Measurements from ENCODE around the gene GIGYF1. TPM values are rescaled to one million over a fixed set of nuclear protein-coding genes. Genes with fewer than 3 reads are reported as not detected.

Gene GIGYF1, protein sequence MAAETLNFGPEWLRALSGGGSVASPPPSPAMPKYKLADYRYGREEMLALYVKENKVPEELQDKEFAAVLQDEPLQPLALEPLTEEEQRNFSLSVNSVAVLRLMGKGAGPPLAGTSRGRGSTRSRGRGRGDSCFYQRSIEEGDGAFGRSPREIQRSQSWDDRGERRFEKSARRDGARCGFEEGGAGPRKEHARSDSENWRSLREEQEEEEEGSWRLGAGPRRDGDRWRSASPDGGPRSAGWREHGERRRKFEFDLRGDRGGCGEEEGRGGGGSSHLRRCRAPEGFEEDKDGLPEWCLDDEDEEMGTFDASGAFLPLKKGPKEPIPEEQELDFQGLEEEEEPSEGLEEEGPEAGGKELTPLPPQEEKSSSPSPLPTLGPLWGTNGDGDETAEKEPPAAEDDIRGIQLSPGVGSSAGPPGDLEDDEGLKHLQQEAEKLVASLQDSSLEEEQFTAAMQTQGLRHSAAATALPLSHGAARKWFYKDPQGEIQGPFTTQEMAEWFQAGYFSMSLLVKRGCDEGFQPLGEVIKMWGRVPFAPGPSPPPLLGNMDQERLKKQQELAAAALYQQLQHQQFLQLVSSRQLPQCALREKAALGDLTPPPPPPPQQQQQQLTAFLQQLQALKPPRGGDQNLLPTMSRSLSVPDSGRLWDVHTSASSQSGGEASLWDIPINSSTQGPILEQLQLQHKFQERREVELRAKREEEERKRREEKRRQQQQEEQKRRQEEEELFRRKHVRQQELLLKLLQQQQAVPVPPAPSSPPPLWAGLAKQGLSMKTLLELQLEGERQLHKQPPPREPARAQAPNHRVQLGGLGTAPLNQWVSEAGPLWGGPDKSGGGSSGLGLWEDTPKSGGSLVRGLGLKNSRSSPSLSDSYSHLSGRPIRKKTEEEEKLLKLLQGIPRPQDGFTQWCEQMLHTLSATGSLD (N-terminal part only)
- polyA plus RNA-seq (2011; rRNA removed) (5.7 and 7.6 TPM in 2 replicates), polyA minus RNA-seq (2011; rRNA and poly(A)+ RNA removed) (5.5 and 5.6 TPM in 2 replicates)

DNA sequence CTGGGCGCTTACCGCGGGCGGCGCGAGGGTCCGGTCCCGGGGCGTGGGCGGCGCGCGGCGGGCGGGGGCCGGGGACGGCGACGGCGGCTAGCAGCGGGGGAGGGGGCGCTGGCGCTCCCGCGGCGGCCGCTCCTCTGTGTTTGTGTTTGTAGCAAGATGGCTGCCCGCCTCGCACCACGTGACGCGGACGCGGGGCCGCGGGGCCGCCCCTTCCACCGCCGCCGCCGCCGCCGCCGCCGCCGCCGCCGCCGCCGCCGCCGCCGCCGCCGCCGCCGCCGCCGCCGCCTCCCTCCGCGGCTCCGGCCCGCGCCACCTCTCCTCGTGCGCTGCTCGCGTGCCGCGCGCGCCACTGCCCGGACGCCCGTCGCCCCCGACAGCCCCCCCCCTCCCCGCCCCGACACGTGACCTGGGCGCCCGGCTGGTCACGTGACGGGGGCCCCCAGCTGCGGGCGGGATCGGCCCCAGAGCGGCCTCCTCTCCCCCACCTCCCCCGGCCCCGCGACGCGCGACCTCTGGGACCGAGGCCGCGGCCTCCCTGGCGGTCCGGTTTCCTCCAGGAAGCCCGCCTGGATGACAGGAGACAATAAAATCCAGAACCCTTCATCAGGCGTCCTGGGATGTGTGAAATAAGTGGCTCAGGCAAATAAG is at the start of gene GIGYF1:
TSS of gene GIGYF1 (minus strand) at position 153 of the 648 bp plus-strand sequence. CDS start 6,012 bp downstream, outside the sequence.
- no peak for DNase-seq (ENCODE audit: low read depth)

DNA sequence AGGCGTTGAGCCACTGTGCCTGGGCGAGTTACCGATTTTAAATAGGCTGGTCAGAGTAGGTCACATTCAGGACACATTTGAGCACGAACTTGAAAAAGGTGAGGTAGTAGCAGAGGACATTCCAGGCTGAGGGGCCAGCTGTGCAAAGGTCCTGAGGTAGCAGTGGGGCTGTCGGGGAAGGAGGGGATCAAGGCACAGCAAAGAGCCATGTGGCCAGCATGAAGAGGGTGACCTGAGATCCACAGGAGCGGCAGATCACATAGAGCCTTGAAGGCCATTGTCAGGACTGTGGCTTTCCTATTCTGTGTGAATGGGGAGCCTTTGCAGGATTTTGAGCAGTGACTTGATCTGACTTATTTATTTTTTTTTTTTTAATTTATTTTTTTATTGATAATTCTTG is 45.9 kb upstream of the GIGYF1 start:
- POLR2A ChIA-PET: no interaction called here
- TF ChIP-seq, protein P1, sequence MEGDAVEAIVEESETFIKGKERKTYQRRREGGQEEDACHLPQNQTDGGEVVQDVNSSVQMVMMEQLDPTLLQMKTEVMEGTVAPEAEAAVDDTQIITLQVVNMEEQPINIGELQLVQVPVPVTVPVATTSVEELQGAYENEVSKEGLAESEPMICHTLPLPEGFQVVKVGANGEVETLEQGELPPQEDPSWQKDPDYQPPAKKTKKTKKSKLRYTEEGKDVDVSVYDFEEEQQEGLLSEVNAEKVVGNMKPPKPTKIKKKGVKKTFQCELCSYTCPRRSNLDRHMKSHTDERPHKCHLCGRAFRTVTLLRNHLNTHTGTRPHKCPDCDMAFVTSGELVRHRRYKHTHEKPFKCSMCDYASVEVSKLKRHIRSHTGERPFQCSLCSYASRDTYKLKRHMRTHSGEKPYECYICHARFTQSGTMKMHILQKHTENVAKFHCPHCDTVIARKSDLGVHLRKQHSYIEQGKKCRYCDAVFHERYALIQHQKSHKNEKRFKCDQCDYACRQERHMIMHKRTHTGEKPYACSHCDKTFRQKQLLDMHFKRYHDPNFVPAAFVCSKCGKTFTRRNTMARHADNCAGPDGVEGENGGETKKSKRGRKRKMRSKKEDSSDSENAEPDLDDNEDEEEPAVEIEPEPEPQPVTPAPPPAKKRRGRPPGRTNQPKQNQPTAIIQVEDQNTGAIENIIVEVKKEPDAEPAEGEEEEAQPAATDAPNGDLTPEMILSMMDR (IDR thresholded peaks at IDR 0.05; ENCODE audit: insufficient read depth, low read depth, low read length): no peak
- H3K36me3 ChIP-seq (ENCODE audit: control insufficient read depth, insufficient read depth, low read length): no peaks in the 10 kb centered on the region
- 0 out of 2 replicates have a peak, but pooled peaks cover 2% of the 10 kb centered on the region for H3K27me3 ChIP-seq (ENCODE audit: control insufficient read depth, insufficient read depth, low read length)
- CTCF ChIA-PET: no interaction called here
- H3K4me3 ChIP-seq (ENCODE audit: low read depth, low read length): no peak overlapping the region
- no peak for DNase-seq (ENCODE audit: low read depth)

More for the DNA sequence above, at the start of gene GIGYF1:
- TF ChIP-seq, protein P1 (IDR thresholded peaks at IDR 0.05; ENCODE audit: insufficient read depth, low read depth, low read length): no peak
- CTCF ChIA-PET: interaction anchor here (5.7 to 10.3 kb wide), 4 partner anchors 11 to 132 kb away, joined by 42 to 162 read pairs (median 97); partner anchors contain the start of genes FBXO24, LRCH4 and POP7
- Histone ChIP-seq H3K27me3 (ENCODE audit: control insufficient read depth, insufficient read depth, low read length) (no peaks in the 10 kb centered on the region; the same call in 1 of the 2 replicates), H3K36me3 (ENCODE audit: control insufficient read depth, insufficient read depth, low read length) (peaks cover 3% of the 10 kb centered on the region), H3K4me3 (ENCODE audit: low read depth, low read length) (peak within 1 kb of the TSS; percentile 74)
- POLR2A ChIA-PET: no interaction called here

DNA sequence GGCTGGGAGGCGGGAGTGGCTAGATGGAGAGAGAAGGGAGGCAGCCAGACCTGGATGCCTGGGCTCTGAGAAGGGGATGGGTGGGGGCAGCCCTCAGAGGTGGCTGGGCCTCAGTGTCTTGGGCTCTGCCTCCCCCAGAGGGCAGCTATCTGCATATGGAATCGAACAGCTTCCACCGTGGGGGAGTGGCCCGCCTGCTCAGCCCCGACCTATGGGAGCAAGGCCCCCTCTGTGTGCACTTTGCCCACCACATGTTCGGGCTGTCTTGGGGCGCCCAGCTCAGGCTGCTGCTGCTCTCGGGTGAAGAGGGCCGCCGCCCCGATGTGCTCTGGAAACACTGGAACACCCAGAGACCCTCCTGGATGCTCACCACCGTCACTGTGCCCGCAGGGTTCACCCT is 42.6 kb upstream of the GIGYF1 start:
- CTCF ChIA-PET: no interaction called here
- no peaks in the 10 kb centered on the region for H3K36me3 ChIP-seq (ENCODE audit: control insufficient read depth, insufficient read depth, low read length)
- TF ChIP-seq, protein P1 (IDR thresholded peaks at IDR 0.05; ENCODE audit: insufficient read depth, low read depth, low read length): no peak
- peaks cover 7% of the 10 kb centered on the region; the same call in 1 of the 2 replicates for H3K27me3 ChIP-seq (ENCODE audit: control insufficient read depth, insufficient read depth, low read length)
- POLR2A ChIA-PET: no interaction called here
- H3K4me3 ChIP-seq (ENCODE audit: low read depth, low read length): no peak overlapping the region
- no peak for DNase-seq (ENCODE audit: low read depth)

DNA sequence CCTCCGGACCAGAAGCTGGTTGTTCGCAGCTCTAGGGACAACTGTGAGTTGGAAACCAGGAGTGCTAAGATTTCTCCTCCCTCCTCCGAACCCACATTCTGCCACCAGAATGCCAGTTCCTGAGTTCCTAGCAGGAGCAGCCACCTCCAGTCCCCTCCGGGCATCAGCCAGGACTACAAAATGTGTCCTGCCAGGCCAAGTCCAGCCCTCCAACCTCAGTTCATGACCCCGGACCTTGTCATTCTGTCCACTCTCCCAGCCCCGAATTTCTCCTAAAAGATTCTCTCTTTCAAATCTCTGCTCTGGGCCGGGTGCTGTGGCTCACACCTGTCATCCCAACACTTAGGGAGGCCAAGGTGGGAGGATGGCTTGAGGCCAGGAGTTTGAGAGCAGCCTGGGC is 41.7 kb upstream of the GIGYF1 start:
- TF ChIP-seq, protein P1 (IDR thresholded peaks at IDR 0.05; ENCODE audit: insufficient read depth, low read depth, low read length): no peak
- DNase-seq (ENCODE audit: low read depth): no peak
- Histone ChIP-seq H3K27me3 (ENCODE audit: control insufficient read depth, insufficient read depth, low read length) (peaks cover 7% of the 10 kb centered on the region; the same call in 1 of the 2 replicates), H3K36me3 (ENCODE audit: control insufficient read depth, insufficient read depth, low read length) (no peaks in the 10 kb centered on the region), H3K4me3 (ENCODE audit: low read depth, low read length) (no peak overlapping the region)
- POLR2A ChIA-PET: interaction anchor here (0.5 kb wide), 1 partner anchor 69 kb away, joined by 5 read pairs; no protein-coding TSS in a partner anchor
- CTCF ChIA-PET: interaction anchor here (0.6 kb wide), 1 partner anchor 30 kb away, joined by 3 read pairs; the partner anchor contains the start of gene POP7

Measured in BJ (cell line).